Kidney epithelial cell (primary cell): Measurements from ENCODE around the gene PDIA3. TPM values are rescaled to one million over a fixed set of nuclear protein-coding genes. Genes with fewer than 3 reads are reported as not detected.

ENCODE experiments used
- DNase-seq: peaks from one replicate; pipeline ENCODE4 v3.0.0-alpha.2; 2010; ENCODE audit warnings: low read depth
- H3K27me3 ChIP-seq: 2 replicates; pipeline ENCODE4 v1.6.0; 2011; ENCODE audit warnings: low read length; ENCODE audit not compliant: control insufficient read depth, insufficient read depth
- H3K36me3 ChIP-seq: 2 replicates; pipeline ENCODE4 v1.5.1; 2011; ENCODE audit warnings: low read length; ENCODE audit not compliant: control insufficient read depth, insufficient read depth
- H3K4me3 ChIP-seq: 2 replicates; pipeline ENCODE4 v1.5.1; 2011; ENCODE audit warnings: low read depth, mild to moderate bottlenecking, control low read depth, low read length
- CTCF ChIP-seq: IDR thresholded peaks from 2 replicates; pipeline ENCODE4 v1.5.1; 2011; ENCODE audit warnings: mild to moderate bottlenecking, moderate library complexity, low read length, control low read depth, inconsistent platforms; ENCODE audit not compliant: insufficient read depth, poor library complexity, severe bottlenecking
- total RNA-seq: library from RNA; depleted of rRNA; stranded (reverse); fragments of >200 nt; gene quantifications from 2 replicates; pipeline ENCODE4 v1.2.3, GENCODE V29; 2015

Gene PDIA3
- total RNA-seq, 1 donor from 2014 or later = 244 TPM

GRCh38 chr15:43795197-43795596 lies 49.0 kb downstream of the PDIA3 start:
- Histone ChIP-seq H3K4me3 (no peak overlapping the region), H3K36me3 (peaks cover 10% of the 10 kb centered on the region), H3K27me3 (no peaks in the 10 kb centered on the region)
- TF ChIP-seq CTCF = no peak
- no peak for DNase-seq

GRCh38 chr15:43795997-43796396 lies 49.8 kb downstream of the PDIA3 start:
- TF ChIP-seq CTCF = no peak
- H3K27me3 ChIP-seq = no peaks in the 10 kb centered on the region
- no peak overlapping the region for H3K4me3 ChIP-seq
- DNase-seq = no peak
- peaks cover 10% of the 10 kb centered on the region for H3K36me3 ChIP-seq

GRCh38 chr15:43796566-43796965 lies 50.3 kb downstream of the PDIA3 start:
- Histone ChIP-seq H3K36me3 (peaks cover 11% of the 10 kb centered on the region), H3K4me3 (no peak overlapping the region), H3K27me3 (no peaks in the 10 kb centered on the region)
- no peak for TF ChIP-seq CTCF
- no peak for DNase-seq

GRCh38 chr15:43799209-43799944 lies 53.1 kb downstream of the PDIA3 start:
- no peak for DNase-seq
- no peaks in the 10 kb centered on the region for H3K27me3 ChIP-seq
- TF ChIP-seq CTCF = no peak
- no peak overlapping the region for H3K4me3 ChIP-seq
- peaks cover 11% of the 10 kb centered on the region for H3K36me3 ChIP-seq

GRCh38 chr15:43799945-43800285 lies 53.7 kb downstream of the PDIA3 start, which contains the start of gene SERINC4:
TSS of gene SERINC4 (minus strand) at chr15:43800220. CDS start at chr15:43799986, 234 bp downstream.
- peaks cover 11% of the 10 kb centered on the region for H3K36me3 ChIP-seq
- DNase-seq = no peak

More at GRCh38 chr15:43799945-43800285, 53.7 kb downstream of the PDIA3 start, which contains the start of gene SERINC4:
- no peak for TF ChIP-seq CTCF
- Histone ChIP-seq H3K27me3 (no peaks in the 10 kb centered on the region), H3K4me3 (peak within 1 kb of the TSS; percentile 98)
